ENCODE data around the gene TSPAN5.

TSPAN5 gene

GRCh38 chr4:98614662-98615061 is 43.7 kb downstream of the TSPAN5 start:
- DNase-seq = no peak

- no peak for DNase-seq
Observed at GRCh38 chr4:98614094-98614493, 44.3 kb downstream of the TSPAN5 start.

- no peak for DNase-seq
Observed at GRCh38 chr4:98613453-98614075, 44.8 kb downstream of the TSPAN5 start.

GRCh38 chr4:98612318-98613250 is 45.8 kb downstream of the TSPAN5 start:
- no peak for DNase-seq

GRCh38 chr4:98611677-98612317 is 46.6 kb downstream of the TSPAN5 start:
- no peak for DNase-seq

- no peak for DNase-seq
Observed at GRCh38 chr4:98610926-98611676, 47.3 kb downstream of the TSPAN5 start.

GRCh38 chr4:98610431-98610830 is 48.0 kb downstream of the TSPAN5 start:
- DNase-seq = no peak

- DNase-seq = peak; percentile 26
Observed at GRCh38 chr4:98609934-98610333, 48.5 kb downstream of the TSPAN5 start.

GRCh38 chr4:98608356-98608755 is 50.1 kb downstream of the TSPAN5 start:
- DNase-seq = no peak

GRCh38 chr4:98606894-98607293 is 51.5 kb downstream of the TSPAN5 start:
- DNase-seq = no peak

- peak; percentile 28 for DNase-seq
Observed at GRCh38 chr4:98605216-98605615, 53.2 kb downstream of the TSPAN5 start.

- DNase-seq = no peak
Observed at GRCh38 chr4:98604723-98605122, 53.7 kb downstream of the TSPAN5 start.

- DNase-seq = peak; percentile 22
Observed at GRCh38 chr4:98603683-98604521, 54.5 kb downstream of the TSPAN5 start.

- no peak for DNase-seq
Observed at GRCh38 chr4:98602270-98602669, 56.1 kb downstream of the TSPAN5 start.

- DNase-seq = no peak
Observed at GRCh38 chr4:98601708-98602107, 56.7 kb downstream of the TSPAN5 start.

- DNase-seq = no peak
Observed at GRCh38 chr4:98599617-98600205, 58.7 kb downstream of the TSPAN5 start.

- no peak for DNase-seq
Observed at GRCh38 chr4:98586962-98587354, 71.5 kb downstream of the TSPAN5 start.

- no peak for DNase-seq
Observed at GRCh38 chr4:98586291-98586961, 72.0 kb downstream of the TSPAN5 start.

GRCh38 chr4:98585596-98585995 is 72.8 kb downstream of the TSPAN5 start:
- no peak for DNase-seq

- DNase-seq = no peak
Observed at GRCh38 chr4:98584265-98584664, 74.1 kb downstream of the TSPAN5 start.

GRCh38 chr4:98583265-98583664 is 75.1 kb downstream of the TSPAN5 start:
- no peak for DNase-seq

Data from EL (cell line).